ENCODE measurements around the gene VPS45. TPM values are rescaled to one million over a fixed set of nuclear protein-coding genes. Genes with fewer than 3 reads are reported as not detected.

Gene VPS45
- total RNA-seq, 1 experiment from 2014 or later: 30.3 TPM

DNA sequence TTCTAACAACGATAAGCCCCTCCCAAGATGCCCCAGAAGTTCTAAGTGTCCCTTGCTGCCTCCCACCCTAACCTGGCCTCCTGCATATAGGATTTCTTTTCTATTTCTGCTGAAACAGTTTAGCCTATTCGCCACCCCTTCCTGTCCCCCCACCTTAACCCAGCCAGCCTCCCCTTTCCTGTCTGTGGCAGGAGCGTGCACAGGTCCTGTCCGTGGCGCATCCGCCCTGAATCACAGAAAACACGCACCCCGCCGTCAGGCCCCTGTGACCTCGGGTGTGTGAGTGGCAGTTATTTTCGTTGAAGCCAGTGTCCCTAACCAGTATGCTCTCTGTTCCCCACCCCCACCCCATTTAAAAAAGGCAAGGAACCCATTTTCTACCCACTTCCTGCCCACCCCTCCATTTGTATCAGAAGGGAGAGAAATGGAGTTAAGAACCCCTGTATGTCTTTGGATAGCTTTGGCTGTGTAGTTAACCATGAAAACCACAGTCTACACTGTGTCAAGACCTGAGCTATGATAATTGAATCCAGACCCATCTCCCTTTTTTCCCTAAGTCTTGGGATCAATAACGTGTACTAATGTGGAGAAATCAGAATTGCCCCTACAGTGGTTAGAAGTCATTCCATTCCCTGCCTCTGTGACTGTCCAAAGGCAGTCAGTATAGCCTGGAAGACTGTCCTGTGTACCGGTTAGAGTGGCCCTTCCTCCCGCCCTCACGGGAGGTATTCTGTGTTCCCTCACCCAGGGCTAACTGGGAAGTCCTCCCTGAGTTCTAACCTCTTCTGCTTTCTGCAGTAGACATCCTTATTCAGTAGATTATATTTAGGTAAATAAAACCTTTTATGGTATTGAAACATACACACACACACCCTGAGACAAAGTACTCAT is 84.0 kb downstream of the VPS45 start:
- no peak overlapping the region for H3K27ac ChIP-seq
- CTCF ChIA-PET: interaction anchor here (0.8 kb wide), 1 partner anchor 23 kb away, joined by 3 read pairs; no protein-coding TSS in a partner anchor

GRCh38 chr1:150152182-150152536 is 84.6 kb downstream of the VPS45 start:
- ChIA-PET CTCF (interaction anchor here (0.8 kb wide), 1 partner anchor 22 kb away, joined by 3 read pairs; no protein-coding TSS in a partner anchor), POLR2A (ENCODE audit: unreplicated experiment) (no interaction called here)
- H3K36me3 ChIP-seq (ENCODE audit: low read depth): no peaks in the 10 kb centered on the region
- H3K4me1 ChIP-seq (replicated peaks; ENCODE audit: insufficient read depth): no peaks in the 10 kb centered on the region
- H3K27me3 ChIP-seq (ENCODE audit: insufficient read depth, low read depth): no peaks in the 10 kb centered on the region
- no peaks in the 10 kb centered on the region for H3K9me2 ChIP-seq (ENCODE audit: insufficient read depth)
- BruUV-seq (replicated peaks): no TSS peak
- DNase-seq: no peak
- no peak overlapping the region for H3K27ac ChIP-seq
- H2AFZ ChIP-seq: no peak overlapping the region
- no peak overlapping the region for H3K4me3 ChIP-seq
- no peaks in the 10 kb centered on the region for H3K9me3 ChIP-seq (ENCODE audit: insufficient read depth, low read depth)
- no peaks in the 10 kb centered on the region for H4K20me1 ChIP-seq (ENCODE audit: insufficient read depth)
- intact Hi-C loops (cut with micrococcal nuclease; ENCODE audit: unreplicated experiment): no loop called here
- TF ChIP-seq, protein P1, sequence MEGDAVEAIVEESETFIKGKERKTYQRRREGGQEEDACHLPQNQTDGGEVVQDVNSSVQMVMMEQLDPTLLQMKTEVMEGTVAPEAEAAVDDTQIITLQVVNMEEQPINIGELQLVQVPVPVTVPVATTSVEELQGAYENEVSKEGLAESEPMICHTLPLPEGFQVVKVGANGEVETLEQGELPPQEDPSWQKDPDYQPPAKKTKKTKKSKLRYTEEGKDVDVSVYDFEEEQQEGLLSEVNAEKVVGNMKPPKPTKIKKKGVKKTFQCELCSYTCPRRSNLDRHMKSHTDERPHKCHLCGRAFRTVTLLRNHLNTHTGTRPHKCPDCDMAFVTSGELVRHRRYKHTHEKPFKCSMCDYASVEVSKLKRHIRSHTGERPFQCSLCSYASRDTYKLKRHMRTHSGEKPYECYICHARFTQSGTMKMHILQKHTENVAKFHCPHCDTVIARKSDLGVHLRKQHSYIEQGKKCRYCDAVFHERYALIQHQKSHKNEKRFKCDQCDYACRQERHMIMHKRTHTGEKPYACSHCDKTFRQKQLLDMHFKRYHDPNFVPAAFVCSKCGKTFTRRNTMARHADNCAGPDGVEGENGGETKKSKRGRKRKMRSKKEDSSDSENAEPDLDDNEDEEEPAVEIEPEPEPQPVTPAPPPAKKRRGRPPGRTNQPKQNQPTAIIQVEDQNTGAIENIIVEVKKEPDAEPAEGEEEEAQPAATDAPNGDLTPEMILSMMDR (conservative IDR thresholded peaks at IDR 0.05): no peak
- TF ChIP-seq EZH2 (IDR thresholded peaks at IDR 0.05; ENCODE audit: low read depth): no peak
- no peaks in the 10 kb centered on the region; the same call in 1 of the 2 replicates for H3F3A ChIP-seq (ENCODE audit: insufficient read depth, low read depth)
- no peaks in the 10 kb centered on the region for H3K79me2 ChIP-seq (ENCODE audit: low read depth)
- H3K4me2 ChIP-seq: no peak overlapping the region

More for the DNA sequence above, 84.0 kb downstream of the VPS45 start:
- no peak for DNase-seq
- Histone ChIP-seq H4K20me1 (ENCODE audit: insufficient read depth) (no peaks in the 10 kb centered on the region), H3K36me3 (ENCODE audit: low read depth) (no peaks in the 10 kb centered on the region), H3K9me2 (ENCODE audit: insufficient read depth) (no peaks in the 10 kb centered on the region), H3K27me3 (ENCODE audit: insufficient read depth, low read depth) (no peaks in the 10 kb centered on the region), H3F3A (ENCODE audit: insufficient read depth, low read depth) (no peaks in the 10 kb centered on the region; the same call in 1 of the 2 replicates), H3K4me2 (no peak overlapping the region), H3K79me2 (ENCODE audit: low read depth) (no peaks in the 10 kb centered on the region), H2AFZ (no peak overlapping the region), H3K4me3 (no peak overlapping the region), H3K9me3 (ENCODE audit: insufficient read depth, low read depth) (no peaks in the 10 kb centered on the region), H3K4me1 (replicated peaks; ENCODE audit: insufficient read depth) (no peaks in the 10 kb centered on the region)
- POLR2A ChIA-PET (ENCODE audit: unreplicated experiment): no interaction called here
- no TSS peak for BruUV-seq (replicated peaks)
- intact Hi-C loops (cut with micrococcal nuclease; ENCODE audit: unreplicated experiment): no loop called here
- TF ChIP-seq, protein P1 (conservative IDR thresholded peaks at IDR 0.05): no peak
- no peak for TF ChIP-seq EZH2 (IDR thresholded peaks at IDR 0.05; ENCODE audit: low read depth)

- H3K4me2 ChIP-seq: no peak overlapping the region
- DNase-seq: no peak
- H3K27ac ChIP-seq: no peak overlapping the region
- H3K9me2 ChIP-seq (ENCODE audit: insufficient read depth): no peaks in the 10 kb centered on the region
- no peak for TF ChIP-seq EZH2 (IDR thresholded peaks at IDR 0.05; ENCODE audit: low read depth)
- TF ChIP-seq, protein P1 (conservative IDR thresholded peaks at IDR 0.05): no peak
- H3K27me3 ChIP-seq (ENCODE audit: insufficient read depth, low read depth): no peaks in the 10 kb centered on the region
- H4K20me1 ChIP-seq (ENCODE audit: insufficient read depth): no peaks in the 10 kb centered on the region
- H3K4me1 ChIP-seq (replicated peaks; ENCODE audit: insufficient read depth): no peaks in the 10 kb centered on the region
- H3K36me3 ChIP-seq (ENCODE audit: low read depth): no peaks in the 10 kb centered on the region
- ChIA-PET CTCF (interaction anchor here (0.7 to 0.8 kb wide), 2 partner anchors 21 to 65 kb away, joined by 3 to 5 read pairs; no protein-coding TSS in a partner anchor), POLR2A (ENCODE audit: unreplicated experiment) (no interaction called here)
- no peak overlapping the region for H3K4me3 ChIP-seq
- no TSS peak for BruUV-seq (replicated peaks)
- no peak overlapping the region for H2AFZ ChIP-seq
- H3F3A ChIP-seq (ENCODE audit: insufficient read depth, low read depth): no peaks in the 10 kb centered on the region; the same call in 1 of the 2 replicates
- intact Hi-C loops (cut with micrococcal nuclease; ENCODE audit: unreplicated experiment): no loop called here
- no peaks in the 10 kb centered on the region for H3K79me2 ChIP-seq (ENCODE audit: low read depth)
- no peaks in the 10 kb centered on the region for H3K9me3 ChIP-seq (ENCODE audit: insufficient read depth, low read depth)
Measured at GRCh38 chr1:150152772-150153456, 85.3 kb downstream of the VPS45 start.

All from PC-9 (cell line).